Measurements from ENCODE around the gene SMPD2.

The SMPD2 gene, protein sequence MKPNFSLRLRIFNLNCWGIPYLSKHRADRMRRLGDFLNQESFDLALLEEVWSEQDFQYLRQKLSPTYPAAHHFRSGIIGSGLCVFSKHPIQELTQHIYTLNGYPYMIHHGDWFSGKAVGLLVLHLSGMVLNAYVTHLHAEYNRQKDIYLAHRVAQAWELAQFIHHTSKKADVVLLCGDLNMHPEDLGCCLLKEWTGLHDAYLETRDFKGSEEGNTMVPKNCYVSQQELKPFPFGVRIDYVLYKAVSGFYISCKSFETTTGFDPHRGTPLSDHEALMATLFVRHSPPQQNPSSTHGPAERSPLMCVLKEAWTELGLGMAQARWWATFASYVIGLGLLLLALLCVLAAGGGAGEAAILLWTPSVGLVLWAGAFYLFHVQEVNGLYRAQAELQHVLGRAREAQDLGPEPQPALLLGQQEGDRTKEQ

GRCh38 chr6:109440331-109441068 lies at the start of gene SMPD2, which contains the start of gene PPIL6:
TSS of gene SMPD2 (plus strand) at chr6:109440724. CDS start at chr6:109441122, 398 bp downstream.
TSS of gene PPIL6 (minus strand) at chr6:109440628. CDS start at chr6:109440590, 38 bp downstream.
- peak; percentile 52 to 74 for DNase-seq (ENCODE audit: low read depth in 2 of 2)

- DNase-seq (ENCODE audit: low read depth in 2 of 2) = no peak
These were observed 47.2 kb upstream of the SMPD2 start for GRCh38 chr6:109393157-109393885.

- no peak for DNase-seq (ENCODE audit: low read depth in 2 of 2)
These were observed 46.6 kb upstream of the SMPD2 start for GRCh38 chr6:109393886-109394281.

- no peak for DNase-seq (ENCODE audit: low read depth in 2 of 2)
These were observed 44.3 kb upstream of the SMPD2 start for GRCh38 chr6:109396046-109396718.

DNA sequence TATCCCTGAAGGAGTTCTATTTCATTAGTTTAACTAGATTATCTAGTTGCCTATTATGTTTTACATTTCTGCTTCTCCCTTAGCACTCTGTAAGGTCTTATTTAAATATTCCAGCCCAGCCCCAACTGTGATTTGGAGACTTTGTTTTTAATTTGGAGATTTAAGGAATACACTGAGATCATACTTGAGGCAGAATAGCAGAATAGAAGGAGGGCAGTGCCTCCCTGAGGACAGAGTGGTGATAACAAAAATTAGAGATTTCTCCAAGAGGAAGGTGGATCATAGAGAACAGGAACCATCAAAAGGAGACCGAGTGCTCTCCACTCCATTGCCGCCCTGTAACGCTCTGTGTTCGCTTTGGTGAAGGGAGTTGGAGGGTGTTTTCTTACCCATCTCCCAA lies 43.5 kb upstream of the SMPD2 start:
- DNase-seq (ENCODE audit: low read depth in 2 of 2) = no peak

DNA sequence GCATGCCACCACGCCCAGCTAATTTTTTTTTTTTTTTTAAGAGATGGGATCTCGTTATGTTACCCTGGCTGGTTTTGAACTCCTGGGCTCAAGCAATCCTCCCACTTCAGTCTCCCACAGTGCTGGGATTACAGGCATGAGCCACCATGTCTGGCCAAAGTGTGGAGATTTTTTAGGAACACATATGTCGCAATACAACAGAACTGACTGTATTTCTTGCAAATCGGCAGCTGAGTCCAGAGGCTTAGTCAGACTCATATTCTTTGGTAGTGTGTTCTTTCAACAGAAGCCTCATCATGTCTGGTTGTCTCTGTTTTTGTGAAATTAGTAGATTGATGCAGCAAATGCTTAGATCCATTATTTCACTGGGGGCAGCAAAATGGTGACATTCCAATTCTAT lies 34.3 kb upstream of the SMPD2 start:
- no peak for DNase-seq (ENCODE audit: low read depth in 2 of 2)

DNA sequence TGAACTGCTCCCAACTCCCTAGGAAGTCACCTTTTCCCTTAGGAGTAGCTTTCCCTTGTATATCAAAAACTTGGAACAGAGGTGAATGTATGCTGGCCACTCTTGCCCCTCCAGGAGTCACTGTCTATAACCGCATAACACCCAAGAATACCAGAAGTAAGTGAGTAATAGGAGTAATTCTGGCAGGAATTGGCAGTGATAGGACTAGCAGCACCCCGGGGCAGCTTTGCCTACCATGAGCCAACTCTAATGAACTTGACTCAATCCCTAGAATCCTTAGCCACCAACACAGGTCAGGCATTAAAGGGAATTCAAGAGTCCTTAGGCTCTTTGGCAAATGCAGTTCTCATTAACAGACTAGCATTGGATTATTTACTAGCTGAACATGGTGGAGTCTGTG lies 29.5 kb upstream of the SMPD2 start:
- DNase-seq (ENCODE audit: low read depth in 2 of 2) = no peak

GRCh38 chr6:109417646-109418045 lies 22.9 kb upstream of the SMPD2 start:
- DNase-seq (ENCODE audit: low read depth in 2 of 2) = no peak

DNA sequence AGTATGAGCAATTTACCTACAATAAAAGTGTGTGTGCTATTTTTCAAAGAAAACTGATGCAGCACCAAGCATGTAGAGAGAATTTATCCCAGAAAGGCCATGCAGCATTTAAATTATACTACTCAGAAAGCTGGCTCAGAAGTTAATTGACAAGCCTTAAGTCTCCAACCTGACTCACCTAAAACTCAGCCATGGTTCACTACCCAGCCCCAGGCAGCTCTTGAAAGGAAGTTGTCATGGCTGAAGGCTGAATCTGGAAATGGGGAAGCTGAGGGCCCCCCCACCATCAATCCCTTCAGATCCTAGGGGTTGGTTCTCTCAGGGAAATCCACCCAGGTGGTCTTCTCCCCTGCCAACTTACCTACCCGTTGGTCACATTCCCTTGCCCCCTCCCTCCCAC lies 19.8 kb upstream of the SMPD2 start:
- no peak for DNase-seq (ENCODE audit: low read depth in 2 of 2)

GRCh38 chr6:109421184-109421583 lies 19.3 kb upstream of the SMPD2 start:
- no peak for DNase-seq (ENCODE audit: low read depth in 2 of 2)

GRCh38 chr6:109424946-109425345 lies 15.6 kb upstream of the SMPD2 start:
- DNase-seq (ENCODE audit: low read depth in 2 of 2) = no peak

GRCh38 chr6:109428889-109429477 lies 11.5 kb upstream of the SMPD2 start:
- no peak for DNase-seq (ENCODE audit: low read depth in 2 of 2)

GRCh38 chr6:109429496-109429895 lies 11.0 kb upstream of the SMPD2 start:
- no peak for DNase-seq (ENCODE audit: low read depth in 2 of 2)

DNA sequence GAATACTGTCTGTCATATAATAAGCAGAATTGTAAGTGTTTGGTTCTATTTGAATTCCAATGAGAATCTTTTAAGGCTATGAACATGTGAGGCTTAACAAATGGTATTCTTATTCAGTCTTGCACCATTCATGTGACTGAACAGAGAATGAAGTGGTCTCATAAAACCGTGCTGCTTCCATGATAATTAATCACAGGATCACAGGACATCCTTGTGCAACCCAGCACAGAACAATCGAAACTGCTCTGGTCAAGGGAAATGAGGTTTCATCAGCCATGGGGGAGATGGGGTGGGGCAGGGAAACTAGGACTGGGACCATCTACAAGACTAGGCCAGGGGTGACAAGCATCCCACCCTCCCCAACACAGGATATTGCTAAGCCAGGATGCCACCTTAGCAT lies 6.1 kb upstream of the SMPD2 start:
- no peak for DNase-seq (ENCODE audit: low read depth in 2 of 2)

DNA sequence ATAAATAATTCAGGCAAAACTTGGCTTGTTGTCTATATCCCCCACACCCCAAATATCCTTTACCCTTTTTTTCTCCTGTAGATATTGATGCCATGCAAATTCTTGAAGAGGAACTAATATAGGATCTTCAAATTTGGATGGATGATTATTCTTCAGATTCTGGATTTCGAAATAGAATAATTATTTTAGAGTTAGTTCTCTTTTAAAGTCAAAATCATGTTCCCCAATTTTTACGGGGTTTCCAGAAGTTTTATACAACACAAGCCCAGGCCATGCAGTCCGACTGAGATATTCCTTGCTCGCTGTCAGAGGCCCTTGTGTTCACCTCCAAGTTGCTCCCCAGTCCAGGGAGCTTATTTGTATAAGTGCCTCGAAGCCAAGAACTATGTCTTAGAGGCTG lies 4.5 kb upstream of the SMPD2 start:
- DNase-seq (ENCODE audit: low read depth in 2 of 2) = no peak

- peak in 1 of 2 donors; percentile 23 for DNase-seq (ENCODE audit: low read depth in 2 of 2)
These were observed 719 bp downstream of the SMPD2 start for GRCh38 chr6:109441069-109441816.

GRCh38 chr6:109442393-109442924 lies 1.9 kb downstream of the SMPD2 start:
- DNase-seq (ENCODE audit: low read depth in 2 of 2) = no peak

- no peak for DNase-seq (ENCODE audit: low read depth in 2 of 2)
These were observed 3.0 kb downstream of the SMPD2 start for GRCh38 chr6:109443425-109443950.

DNA sequence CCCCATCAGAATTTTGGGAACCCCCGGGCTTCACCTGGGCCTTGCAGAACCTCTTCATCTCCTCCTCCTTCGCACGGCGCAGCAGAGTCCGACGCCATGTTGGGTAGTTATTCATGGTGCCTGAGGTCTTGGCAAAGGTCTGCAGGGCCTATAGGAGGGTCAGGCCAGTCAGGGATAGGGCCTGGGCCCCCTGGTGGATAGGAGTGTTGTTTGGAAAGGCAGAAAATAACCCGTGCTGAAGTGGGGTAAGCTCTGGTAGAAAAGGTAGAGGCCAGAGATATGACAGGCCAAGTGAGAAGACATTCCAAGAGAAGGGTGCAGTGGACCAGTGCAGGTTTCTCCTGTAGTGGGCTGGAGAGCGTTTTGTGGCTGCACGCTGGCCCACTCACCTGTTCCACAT lies 4.9 kb downstream of the SMPD2 start:
- no peak for DNase-seq (ENCODE audit: low read depth in 2 of 2)

DNA sequence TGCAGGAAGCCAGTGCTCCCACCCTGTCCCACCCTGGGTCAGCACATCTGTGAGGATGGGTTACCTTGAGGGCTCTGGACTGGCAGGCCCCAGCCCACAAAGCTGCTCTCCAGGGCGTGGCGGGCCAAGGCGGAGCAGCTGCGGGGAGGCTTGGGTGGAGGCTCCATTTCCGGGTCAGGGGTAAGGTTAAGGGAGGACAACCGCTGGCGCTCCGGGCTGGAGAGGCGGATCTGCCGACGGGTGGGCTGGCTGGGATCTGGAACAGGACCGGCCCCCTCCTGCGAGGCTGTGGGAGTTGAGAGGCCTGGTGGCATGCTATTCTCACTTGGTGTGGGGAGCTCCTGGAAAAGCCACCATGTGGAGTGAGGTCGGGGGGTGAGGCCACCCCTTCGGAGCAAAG lies 5.5 kb downstream of the SMPD2 start:
- DNase-seq (ENCODE audit: low read depth in 2 of 2) = no peak

Data from stimulated activated CD8-positive, alpha-beta memory T cell treated with anti-CD3 and anti-CD28 coated beads, Interleukin-15, amount 100 ng/mL, for 4 hours (primary cell).